A549 (cell line): ENCODE results near the gene GNA15.

Experiments used
- CBX2 ChIP-seq: fragments of 200-600 bp; sonication (generic); IDR thresholded peaks from 2 replicates; pipeline ENCODE4 v1.6.1; 2016; ENCODE audit warnings: low read depth, mild to moderate bottlenecking, borderline replicate concordance
- CTCF ChIP-seq: fragments of >200 bp; sonication (Bioruptor Twin); formaldehyde crosslinking; IDR thresholded peaks from 3 replicates; pipeline ENCODE4 v1.5.1; 2016
- HOXA7 ChIP-seq: fragments of 250-450 bp; sonication (Bioruptor Pico); IDR thresholded peaks from 2 replicates; pipeline ENCODE4 v1.5.0; 2020; ENCODE audit warnings: mild to moderate bottlenecking, moderate library complexity
- MAX ChIP-seq: IDR thresholded peaks from 2 replicates; pipeline ENCODE4 v1.6.1; 2012
- POLR2A ChIP-seq: IDR thresholded peaks from 2 replicates; pipeline ENCODE4 v1.6.1; 2012; ENCODE audit warnings: mild to moderate bottlenecking, low read length
- ZFP36 ChIP-seq: fragments of 450-650 bp; IDR thresholded peaks from 2 replicates; pipeline ENCODE4 v1.6.1; 2014; ENCODE audit warnings: borderline replicate concordance; ENCODE audit not compliant: partially characterized antibody

- TF ChIP-seq ZFP36: no peak
- no peak for TF ChIP-seq HOXA7 (CRISPR knock-in tag)
- TF ChIP-seq CTCF: no peak
- no peak for TF ChIP-seq POLR2A
- no peak for TF ChIP-seq MAX
- no peak for TF ChIP-seq CBX2
These were observed 4.8 kb downstream of the GNA15 start for GRCh38 chr19:3140667-3141038.
